GM21423 (cell line): ENCODE data around the gene AP1B1.

Experiments
- ATAC-seq: cut with Tn5 transposase; IDR thresholded peaks from one replicate; pipeline ENCODE4 v1.9.1; 2021; ENCODE audit warnings: mild to moderate bottlenecking, moderate library complexity; ENCODE audit not compliant: unreplicated experiment

AP1B1 gene

GRCh38 chr22:29301716-29302401 is 86.5 kb downstream of the AP1B1 start:
- no peak for ATAC-seq

GRCh38 chr22:29300807-29301601 is 87.4 kb downstream of the AP1B1 start:
- ATAC-seq: no peak

DNA sequence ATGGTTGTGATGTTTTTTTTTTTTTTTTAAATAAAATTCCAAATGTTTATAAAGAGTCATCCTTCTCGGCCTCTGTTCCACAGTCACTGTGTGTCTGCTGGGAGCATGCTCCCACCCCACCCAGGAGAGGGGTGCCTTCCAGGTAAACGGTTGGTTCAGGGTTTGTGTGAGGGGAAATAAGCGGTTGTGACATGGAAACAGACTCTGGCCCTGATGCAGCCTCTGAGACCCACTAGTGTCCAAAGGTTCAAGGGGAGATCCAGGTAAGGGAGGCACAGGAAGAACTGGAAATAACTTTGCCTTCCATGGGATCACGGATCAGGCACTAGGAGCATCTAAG is 87.9 kb downstream of the AP1B1 start:
- no peak for ATAC-seq

DNA sequence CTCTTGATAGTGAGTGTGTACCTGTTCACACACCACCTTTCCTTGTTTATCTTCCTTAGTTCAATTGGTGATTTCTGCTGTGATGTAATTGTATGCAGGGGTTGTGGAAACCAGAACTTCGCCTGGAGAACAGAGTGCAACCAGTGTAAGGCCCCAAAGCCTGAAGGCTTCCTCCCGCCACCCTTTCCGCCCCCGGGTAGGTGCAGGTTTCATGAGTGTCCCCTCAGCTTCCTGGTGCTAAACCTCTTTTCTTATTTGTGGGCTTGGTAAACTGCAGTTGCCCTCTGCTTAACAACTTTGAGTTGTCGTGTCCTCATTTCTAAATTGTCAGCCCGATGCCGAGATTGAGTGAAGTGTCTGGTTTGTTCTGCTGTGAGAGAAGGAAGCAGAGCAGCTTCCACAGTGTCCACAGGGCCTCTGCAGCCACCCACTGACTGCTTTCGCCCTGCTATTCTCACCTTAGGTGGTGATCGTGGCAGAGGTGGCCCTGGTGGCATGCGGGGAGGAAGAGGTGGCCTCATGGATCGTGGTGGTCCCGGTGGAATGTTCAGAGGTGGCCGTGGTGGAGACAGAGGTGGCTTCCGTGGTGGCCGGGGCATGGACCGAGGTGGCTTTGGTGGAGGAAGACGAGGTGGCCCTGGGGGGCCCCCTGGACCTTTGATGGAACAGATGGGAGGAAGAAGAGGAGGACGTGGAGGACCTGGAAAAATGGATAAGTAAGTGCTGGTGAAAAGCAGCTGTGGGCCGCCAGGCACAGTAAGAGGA is 89.1 kb downstream of the AP1B1 start:
- ATAC-seq: no peak

GRCh38 chr22:29298641-29299040 is 89.7 kb downstream of the AP1B1 start:
- no peak for ATAC-seq

- ATAC-seq: no peak
Measured at GRCh38 chr22:29292379-29292778, 96.0 kb downstream of the AP1B1 start.

GRCh38 chr22:29291215-29291614 is 97.2 kb downstream of the AP1B1 start:
- ATAC-seq: no peak

DNA sequence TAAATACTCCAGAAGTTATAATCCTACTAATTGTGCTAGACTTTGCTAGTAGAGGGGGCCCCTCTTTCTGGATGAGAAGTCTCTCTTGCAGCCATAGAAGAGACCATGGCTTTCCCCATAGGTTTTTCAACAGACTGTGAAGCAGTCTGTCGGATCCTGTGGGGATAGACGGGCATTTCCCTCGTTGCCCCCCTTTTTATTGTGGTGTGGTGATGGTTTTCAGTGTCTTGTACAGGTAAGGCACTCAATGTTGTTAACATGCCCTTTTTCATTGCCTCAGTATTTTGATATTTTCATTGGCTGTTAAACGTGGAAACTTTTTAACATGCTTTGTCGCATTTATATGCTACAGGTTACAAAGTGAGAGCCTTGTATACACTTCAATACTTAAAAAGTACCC is 98.3 kb downstream of the AP1B1 start:
- no peak for ATAC-seq

DNA sequence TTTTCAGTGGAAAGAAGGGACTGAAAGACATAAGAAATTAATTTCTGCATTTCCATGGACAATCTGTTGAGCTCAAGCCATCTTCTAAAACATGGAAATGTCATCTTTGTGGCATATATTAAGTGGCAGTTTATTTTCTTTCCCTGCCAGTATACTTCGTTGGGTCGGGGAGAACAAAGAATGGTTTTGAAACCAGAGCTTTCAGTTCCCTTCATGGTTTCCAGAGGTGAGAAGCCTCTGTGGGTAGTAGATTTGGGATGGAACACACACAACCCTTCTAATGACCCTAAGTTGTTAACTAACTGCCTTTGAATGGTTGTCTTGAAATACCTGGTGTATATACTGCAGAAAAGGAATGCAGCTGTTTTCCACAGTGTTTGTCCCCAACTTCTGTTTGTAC is 99.5 kb downstream of the AP1B1 start:
- ATAC-seq: no peak

- no peak for ATAC-seq
Measured at GRCh38 chr22:29284196-29284595, 104.2 kb downstream of the AP1B1 start.

GRCh38 chr22:29277927-29278326 is 110.4 kb downstream of the AP1B1 start:
- ATAC-seq: no peak
